ENCODE results near the gene TTC16. TPM values are rescaled to one million over a fixed set of nuclear protein-coding genes. Genes with fewer than 3 reads are reported as not detected.

Gene TTC16
- under 1 TPM; 0.12 to 0.24 (median 0.17) TPM for polyA plus RNA-seq (ENCODE audit: insufficient read length in 4 of 4)

GRCh38 chr9:127715470-127716337 lies at the start of gene TTC16, which contains the start of gene PTRH1:
TSS of gene TTC16 (plus strand) at chr9:127716079. CDS start at chr9:127716146, 67 bp downstream.
TSS of gene PTRH1 (minus strand) at chr9:127715663. CDS start at chr9:127715639, 24 bp downstream.
- DNase-seq (ENCODE audit: low read depth in 4 of 4, low spot score in 3 of 4): peak; percentile 92 to 96 (median 93)

DNA sequence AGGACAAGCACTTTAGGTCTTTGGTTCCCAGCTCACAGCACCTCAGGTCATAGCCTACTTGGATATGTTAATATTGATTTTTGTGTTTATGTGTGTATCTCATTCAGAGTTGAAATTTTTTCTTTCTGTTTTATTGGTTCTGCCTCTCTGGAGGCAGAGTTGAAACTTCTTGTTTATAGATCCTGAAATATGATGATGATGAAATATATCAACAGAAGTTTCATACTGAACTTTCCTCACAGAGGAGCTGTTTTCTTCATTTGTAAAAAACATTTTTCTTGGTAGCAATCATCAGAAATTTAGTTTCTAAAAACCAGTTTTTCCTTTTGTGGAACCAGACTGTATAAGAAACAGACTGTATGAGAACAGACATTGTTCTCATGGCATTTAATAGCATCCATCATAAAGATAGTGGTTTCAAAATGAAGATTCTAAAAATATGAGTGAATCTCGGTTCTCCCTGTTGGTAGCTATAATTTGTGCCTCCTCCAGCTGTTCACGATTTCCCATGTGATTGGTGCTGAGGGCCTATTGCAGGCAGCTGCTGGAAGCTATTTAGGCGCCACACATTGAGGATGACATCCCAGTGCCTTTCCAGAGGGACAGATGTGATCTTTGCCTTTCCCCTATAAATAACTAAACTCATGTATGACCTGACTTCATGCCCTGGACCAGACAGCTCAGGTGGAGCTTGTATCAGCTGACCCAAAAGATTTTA lies 48.6 kb upstream of the TTC16 start:
- DNase-seq (ENCODE audit: low read depth in 4 of 4, low spot score in 3 of 4): no peak

GRCh38 chr9:127667906-127668305 lies 48.0 kb upstream of the TTC16 start:
- no peak for DNase-seq (ENCODE audit: low read depth in 4 of 4, low spot score in 3 of 4)

DNA sequence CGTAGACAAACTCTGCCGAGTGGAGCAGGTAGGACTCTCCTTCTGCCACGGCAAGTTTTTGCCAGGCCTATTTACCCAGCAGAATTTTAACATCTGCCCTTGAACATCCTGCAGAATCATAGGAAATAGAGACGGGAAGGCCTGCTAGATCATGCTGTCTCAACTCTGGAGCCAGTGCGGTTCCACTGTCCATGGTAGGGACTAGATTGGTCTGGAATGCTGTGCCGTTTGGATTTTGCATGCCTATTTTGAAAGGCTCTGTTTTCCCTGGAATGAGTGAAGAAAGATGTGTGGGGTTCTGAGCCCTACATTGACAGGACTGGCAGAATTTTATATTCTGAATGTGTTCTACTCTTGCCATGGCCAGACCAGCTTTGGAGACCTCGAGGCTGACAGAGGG lies 42.6 kb upstream of the TTC16 start:
- no peak for DNase-seq (ENCODE audit: low read depth in 4 of 4, low spot score in 3 of 4)

DNA sequence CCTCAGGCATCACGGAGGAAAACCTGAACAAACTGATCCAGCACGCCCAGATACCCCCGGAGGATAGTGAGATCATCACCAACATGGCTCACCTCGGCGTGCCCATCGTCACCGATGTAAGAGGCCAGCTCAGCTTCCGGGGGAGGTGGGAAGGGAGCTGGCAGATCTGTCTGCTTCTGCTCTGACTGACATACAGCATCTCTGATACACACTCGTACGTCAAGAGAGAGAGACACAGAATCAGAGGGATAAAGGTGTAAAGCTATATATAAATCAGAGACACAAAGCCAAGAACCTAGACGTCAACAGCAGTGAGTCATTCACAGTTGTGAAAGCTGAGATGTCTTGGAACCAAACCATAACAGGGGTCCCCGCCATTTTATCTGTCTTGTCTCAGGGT lies 39.2 kb upstream of the TTC16 start:
- DNase-seq (ENCODE audit: low read depth in 4 of 4, low spot score in 3 of 4): no peak

DNA sequence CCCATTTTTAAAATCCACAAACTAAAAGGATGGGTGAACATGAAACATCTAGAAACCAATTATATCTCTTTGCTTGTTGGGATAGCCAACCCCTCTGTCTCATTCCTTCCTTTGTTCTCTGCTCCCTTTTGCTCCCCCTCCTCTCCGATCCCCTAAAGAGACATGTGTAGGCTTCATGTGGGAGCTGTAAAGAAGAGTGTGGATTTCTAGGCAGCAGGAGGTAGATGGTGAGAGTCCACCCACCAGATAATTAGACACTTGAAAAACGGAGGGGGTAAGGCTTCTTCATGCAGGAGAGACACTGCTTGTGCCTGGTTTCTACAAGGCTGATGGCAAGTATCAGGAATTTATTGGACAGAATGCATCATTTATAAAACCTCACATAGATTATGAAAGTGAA lies 36.4 kb upstream of the TTC16 start:
- no peak for DNase-seq (ENCODE audit: low read depth in 4 of 4, low spot score in 3 of 4)

DNA sequence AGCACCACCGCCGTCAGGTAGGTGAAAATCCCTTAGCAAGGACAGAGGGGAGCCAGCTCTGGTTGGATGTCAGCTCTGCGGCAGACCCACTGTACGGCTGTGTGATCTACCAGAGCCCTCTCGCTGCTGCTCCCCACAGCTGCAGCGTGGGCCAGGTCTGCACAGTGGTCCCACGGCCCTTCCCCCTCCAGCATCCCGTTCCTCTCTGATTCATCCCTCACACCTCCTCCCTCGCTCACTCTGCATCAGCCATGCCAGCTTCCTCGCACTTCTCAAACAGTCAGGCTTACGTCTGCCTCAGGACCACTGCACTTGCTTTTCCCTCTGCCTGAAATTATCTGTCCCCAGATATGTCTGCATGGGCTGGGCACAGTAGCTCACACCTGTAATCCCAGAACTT lies 35.7 kb upstream of the TTC16 start:
- no peak for DNase-seq (ENCODE audit: low read depth in 4 of 4, low spot score in 3 of 4)

DNA sequence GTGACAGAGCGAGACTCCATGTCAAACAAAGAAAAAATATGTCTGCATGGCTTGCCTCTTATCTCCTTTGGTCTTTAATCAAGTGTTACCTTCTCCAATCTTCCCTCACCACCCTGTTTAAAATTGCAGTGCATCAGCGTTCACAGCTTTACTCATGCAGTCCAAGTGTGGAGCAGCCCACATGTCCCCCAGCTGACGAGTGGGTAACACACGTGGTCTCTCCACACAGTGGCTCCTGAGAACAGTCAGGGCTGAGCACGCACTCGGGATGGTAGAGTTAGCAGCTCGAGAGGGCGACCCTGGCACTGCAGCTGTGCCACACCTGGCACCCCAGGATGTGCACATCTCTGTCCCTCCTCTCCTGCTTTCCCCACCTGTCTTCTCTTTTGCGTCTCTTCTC lies 35.0 kb upstream of the TTC16 start:
- no peak for DNase-seq (ENCODE audit: low read depth in 4 of 4, low spot score in 3 of 4)

- no peak for DNase-seq (ENCODE audit: low read depth in 4 of 4, low spot score in 3 of 4)
Observed at GRCh38 chr9:127682351-127683136, 33.3 kb upstream of the TTC16 start.

DNA sequence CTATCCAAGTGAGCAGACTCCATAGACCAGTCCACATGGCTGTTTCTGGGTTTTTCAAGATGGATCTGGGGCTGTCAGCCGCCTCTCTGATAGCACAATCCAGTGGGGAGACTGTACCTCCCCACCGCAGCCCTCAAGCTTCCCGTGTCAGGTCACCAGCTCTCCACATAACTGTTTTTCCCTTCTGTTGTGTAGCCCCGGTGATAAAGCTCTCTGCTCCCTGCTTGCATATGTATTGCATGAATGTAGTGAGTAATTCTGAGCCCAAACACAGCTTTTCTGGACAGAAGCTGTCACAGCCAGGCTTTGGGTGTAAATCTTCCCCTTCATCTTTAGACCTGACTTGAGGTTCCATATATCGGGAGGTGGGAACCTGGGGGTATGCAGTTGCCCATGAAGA lies 32.2 kb upstream of the TTC16 start:
- DNase-seq (ENCODE audit: low read depth in 4 of 4, low spot score in 3 of 4): no peak

GRCh38 chr9:127684576-127684975 lies 31.3 kb upstream of the TTC16 start:
- no peak for DNase-seq (ENCODE audit: low read depth in 4 of 4, low spot score in 3 of 4)

DNA sequence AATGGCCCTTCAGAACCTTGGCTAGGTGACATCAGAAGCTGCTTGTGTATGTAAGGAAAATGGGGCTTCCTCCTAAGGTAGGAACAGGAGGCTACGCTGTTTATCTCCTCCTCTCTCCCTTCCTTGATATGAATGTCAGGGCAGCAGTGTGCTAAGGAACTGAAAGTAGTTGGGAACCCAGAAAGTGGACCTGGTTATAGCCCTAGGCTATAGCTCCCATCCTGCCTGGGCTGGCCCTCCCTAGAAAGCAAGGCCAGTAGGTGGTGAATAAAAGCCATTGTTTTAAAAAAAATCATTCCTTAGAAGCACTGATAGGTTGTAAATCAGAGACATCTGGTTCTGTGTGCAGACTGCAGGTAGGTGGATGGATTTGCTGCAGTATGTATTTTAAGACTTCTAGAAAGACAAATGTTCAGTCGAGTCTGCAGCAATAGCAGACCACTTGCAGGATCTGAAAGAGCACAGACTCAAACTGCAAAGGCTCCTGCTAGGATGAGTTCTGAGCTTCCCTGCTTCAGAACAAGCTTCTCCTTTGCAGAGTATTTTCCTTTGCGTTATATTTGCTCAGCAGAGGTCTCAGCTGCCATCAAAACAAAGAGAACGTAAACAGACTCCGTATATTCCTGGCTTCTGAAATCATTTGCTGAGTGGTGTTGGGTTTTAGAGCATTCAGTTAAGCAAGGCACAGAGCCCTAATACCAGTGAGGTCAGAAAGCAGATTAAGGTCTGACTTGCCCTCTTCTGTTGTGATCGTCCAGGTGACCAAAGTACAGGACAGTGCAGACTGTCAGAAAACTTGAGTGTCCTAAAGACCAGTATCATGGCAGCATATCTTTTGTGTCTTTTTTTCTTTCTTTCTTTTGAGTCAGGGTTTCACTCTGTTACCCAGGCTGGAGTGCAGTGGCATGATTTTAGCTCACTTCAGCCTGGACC lies 29.2 kb upstream of the TTC16 start:
- no peak for DNase-seq (ENCODE audit: low read depth in 4 of 4, low spot score in 3 of 4)

GRCh38 chr9:127689329-127690000 lies 26.4 kb upstream of the TTC16 start:
- no peak for DNase-seq (ENCODE audit: low read depth in 4 of 4, low spot score in 3 of 4)

DNA sequence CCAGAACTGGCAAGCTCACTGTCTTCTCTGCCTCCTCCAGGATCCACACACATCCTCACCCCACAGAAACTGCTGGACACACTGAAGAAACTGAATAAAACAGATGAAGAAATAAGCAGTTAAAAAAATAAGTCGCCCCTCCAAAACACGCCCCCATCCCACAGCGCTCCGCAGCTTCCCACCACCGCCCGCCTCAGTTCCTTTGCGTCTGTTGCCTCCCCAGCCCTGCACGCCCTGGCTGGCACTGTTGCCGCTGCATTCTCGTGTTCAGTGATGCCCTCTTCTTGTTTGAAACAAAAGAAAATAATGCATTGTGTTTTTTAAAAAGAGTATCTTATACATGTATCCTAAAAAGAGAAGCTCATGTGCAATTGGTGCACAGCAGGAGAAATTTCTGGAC lies 25.1 kb upstream of the TTC16 start:
- DNase-seq (ENCODE audit: low read depth in 4 of 4, low spot score in 3 of 4): no peak

DNA sequence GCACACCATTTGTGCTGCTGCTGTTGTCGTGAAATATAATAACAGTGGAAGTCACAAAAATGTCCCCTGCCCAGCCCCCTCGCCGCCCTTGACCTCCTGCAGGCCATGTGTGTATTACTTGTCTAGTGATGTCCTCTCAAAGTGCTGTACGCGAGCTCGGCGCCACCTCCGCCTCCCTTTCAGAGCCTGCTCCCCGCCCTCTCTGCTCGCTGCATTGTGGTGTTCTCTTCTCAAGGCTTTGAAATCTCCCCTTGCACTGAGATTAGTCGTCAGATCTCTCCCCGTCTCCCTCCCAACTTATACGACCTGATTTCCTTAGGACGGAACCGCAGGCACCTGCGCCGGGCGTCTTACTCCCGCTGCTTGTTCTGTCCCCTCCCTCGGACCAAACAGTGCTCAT lies 23.8 kb upstream of the TTC16 start:
- no peak for DNase-seq (ENCODE audit: low read depth in 4 of 4, low spot score in 3 of 4)

DNA sequence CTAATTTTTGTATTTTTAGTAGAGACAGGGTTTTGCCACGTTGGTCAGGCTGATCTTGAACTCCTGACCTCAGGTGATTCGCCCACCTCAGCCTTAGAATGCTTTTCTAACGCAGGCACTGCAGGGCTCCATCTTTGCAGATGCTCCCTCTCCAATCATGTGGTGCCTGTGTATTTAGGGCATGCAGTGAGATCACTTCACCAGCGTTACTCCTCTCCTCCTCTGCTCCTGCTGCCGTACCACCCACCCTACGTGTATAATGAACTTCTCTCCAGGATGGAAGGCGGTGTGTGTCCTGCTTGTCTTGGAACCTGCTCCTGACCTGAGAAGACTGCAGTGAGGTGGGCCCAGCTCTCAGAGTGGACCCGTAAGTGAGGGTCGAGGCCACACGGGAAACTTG lies 22.7 kb upstream of the TTC16 start:
- no peak for DNase-seq (ENCODE audit: low read depth in 4 of 4, low spot score in 3 of 4)

DNA sequence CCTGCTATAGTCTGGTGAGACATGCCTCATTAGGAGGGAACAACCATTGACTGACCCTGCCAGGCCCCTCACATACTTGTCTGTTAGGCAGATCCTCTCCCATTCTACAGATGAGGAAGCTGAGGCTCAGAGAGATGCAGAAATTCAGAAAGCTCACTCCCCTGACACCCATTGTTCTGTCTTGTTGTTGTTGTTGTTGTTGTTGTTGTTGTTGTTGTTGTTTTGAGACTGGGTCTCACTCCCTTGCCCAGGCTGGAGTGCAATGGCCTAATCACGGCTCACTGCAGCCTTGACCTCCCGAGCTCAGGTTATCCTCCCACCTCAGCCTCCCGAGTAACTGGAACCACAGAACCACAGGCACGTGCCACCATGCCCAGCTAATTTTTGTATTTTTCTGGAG lies 22.2 kb upstream of the TTC16 start:
- DNase-seq (ENCODE audit: low read depth in 4 of 4, low spot score in 3 of 4): no peak

GRCh38 chr9:127694890-127695720 lies 20.8 kb upstream of the TTC16 start:
- no peak for DNase-seq (ENCODE audit: low read depth in 4 of 4, low spot score in 3 of 4)

DNA sequence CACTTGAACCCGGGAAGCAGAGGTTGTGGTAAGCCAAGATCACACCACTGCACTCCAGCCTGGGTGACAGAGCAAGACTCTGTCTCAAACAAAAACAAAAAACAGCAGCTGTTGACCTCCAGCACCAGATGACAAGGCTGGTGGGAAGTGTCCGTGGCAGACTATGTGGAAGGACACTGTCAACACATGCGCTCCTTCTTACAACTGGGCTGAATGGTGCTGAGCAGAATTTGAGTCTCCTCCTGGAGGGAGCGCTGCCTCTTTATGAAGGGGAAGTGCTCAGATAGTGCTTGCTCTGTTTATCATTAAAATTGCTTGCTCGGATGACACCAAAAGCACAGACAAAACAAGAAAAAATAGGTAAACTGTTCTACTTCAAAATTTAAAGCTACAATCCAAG lies 18.3 kb upstream of the TTC16 start:
- no peak for DNase-seq (ENCODE audit: low read depth in 4 of 4, low spot score in 3 of 4)

Measured in right renal pelvis (tissue), 4 donors.